ENCODE data around the gene SPEM1. TPM values are rescaled to one million over a fixed set of nuclear protein-coding genes. Genes with fewer than 3 reads are reported as not detected.
A peak's percentile ranks its signal among the peaks of the same experiment; 100 is the strongest.

SPEM1 gene
- total RNA-seq, 1 experiment from 2014 or later = not detected

DNA sequence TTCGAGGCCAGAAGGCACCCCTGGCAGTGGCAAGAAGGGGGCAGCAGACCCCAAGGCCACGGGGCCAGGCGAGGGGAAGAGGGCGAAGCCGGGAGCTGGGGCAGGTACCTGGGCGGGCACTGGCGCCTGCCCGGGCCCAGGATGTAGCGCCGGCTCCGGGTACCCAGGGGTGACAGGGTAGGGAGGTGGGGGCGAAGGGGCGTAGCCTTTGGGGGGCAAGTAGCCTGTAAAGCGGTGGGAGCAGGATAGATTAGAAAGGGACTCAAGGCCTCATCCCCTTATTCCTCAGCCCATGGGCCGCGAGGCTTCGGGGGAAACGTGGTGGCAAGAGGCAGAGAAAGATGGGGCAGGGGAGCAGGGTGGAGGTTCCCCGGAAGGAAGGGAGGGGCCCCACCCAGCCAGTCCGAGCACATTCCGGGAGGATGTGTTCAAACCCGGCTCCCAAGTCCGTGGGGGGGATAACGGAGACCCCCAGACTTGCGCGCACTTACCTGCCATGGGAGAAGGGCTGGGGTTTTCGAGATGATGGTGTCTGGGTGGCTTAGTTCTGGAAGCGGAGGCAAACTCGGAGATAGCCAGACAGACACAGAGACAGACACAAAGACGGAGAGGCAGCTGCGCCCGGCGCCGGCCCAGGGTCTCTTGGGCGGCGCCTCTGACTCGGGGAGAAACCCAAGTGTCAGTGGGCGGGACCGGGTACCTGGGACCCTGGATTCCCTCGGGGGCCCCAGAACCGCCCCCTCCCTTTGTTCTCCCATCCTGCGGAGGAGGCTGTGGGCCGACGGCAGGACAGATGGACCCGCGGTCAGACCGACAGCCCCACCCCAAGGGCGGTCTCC lies 26.3 kb upstream of the SPEM1 start:
- H3K4me3 Mint-ChIP-seq (ENCODE audit: unreplicated experiment) = peak overlapping the region; percentile 81

DNA sequence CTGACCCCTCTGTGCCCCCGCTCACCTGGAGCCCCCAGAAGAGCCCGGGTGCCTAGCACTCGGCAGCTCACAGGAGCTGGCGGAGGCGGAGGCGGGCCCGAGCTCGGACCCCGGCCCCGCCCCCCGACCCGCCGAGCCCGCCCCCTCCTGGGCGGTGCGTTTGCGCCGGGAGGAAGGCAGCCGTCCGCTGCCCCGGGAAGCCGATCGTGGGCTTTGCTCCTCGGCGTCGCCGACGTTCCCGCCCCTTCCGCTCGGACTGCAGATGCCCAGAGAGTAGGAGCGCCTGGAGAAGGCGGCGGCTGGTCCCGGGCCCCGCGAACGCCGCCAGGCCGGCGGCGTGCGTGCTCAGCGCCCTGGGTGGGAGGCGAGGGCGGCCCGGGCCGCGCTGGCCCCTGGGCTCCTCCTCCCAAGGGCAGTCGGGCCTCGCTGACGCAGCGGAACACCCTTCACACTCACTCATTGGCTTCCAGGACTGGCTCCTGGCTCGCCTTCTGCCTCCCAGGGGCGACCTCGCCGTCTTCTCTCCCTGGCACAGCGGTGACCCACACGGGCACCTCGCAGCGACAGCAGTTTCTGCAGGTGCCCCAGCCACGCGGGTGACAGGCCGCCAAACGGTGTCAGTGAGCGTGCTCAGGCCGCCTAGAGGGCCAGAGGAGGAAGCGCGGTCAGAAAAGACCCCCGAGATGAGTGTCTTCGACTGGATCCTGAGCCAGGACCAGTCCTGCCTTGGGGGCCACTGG lies 25.5 kb upstream of the SPEM1 start, which contains the start of gene PLSCR3:
TSS of gene PLSCR3 (minus strand) at position 74 of the 740 bp plus-strand sequence. CDS start 415 bp downstream, outside the sequence.
- Mint-ChIP-seq H3K4me1 (ENCODE audit: insufficient read depth, unreplicated experiment) (peaks cover 6% of the 10 kb centered on the region), H3K27ac (ENCODE audit: low read depth, unreplicated experiment) (peak within 1 kb of the TSS; percentile 68), H3K9me3 (ENCODE audit: unreplicated experiment) (no peaks in the 10 kb centered on the region), H3K36me3 (ENCODE audit: insufficient read depth, unreplicated experiment) (peaks cover 22% of the 10 kb centered on the region), H3K27me3 (ENCODE audit: insufficient read depth, unreplicated experiment) (no peaks in the 10 kb centered on the region), H3K4me3 (ENCODE audit: unreplicated experiment) (peak within 1 kb of the TSS; percentile 81)
- TF ChIP-seq, protein P1, sequence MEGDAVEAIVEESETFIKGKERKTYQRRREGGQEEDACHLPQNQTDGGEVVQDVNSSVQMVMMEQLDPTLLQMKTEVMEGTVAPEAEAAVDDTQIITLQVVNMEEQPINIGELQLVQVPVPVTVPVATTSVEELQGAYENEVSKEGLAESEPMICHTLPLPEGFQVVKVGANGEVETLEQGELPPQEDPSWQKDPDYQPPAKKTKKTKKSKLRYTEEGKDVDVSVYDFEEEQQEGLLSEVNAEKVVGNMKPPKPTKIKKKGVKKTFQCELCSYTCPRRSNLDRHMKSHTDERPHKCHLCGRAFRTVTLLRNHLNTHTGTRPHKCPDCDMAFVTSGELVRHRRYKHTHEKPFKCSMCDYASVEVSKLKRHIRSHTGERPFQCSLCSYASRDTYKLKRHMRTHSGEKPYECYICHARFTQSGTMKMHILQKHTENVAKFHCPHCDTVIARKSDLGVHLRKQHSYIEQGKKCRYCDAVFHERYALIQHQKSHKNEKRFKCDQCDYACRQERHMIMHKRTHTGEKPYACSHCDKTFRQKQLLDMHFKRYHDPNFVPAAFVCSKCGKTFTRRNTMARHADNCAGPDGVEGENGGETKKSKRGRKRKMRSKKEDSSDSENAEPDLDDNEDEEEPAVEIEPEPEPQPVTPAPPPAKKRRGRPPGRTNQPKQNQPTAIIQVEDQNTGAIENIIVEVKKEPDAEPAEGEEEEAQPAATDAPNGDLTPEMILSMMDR (IDR thresholded peaks at IDR 0.05; ENCODE audit: unreplicated experiment) = peak; percentile 29
- no TSS peak for BruUV-seq (replicated peaks)
- ChIA-PET CTCF (interaction anchor here (1.0 to 1.6 kb wide), 4 partner anchors 10 to 42 kb away, joined by 3 to 4 read pairs (median 4); partner anchors contain the start of gene TMEM256), POLR2A (interaction anchor here (0.6 to 2.4 kb wide), 8 partner anchors 9 to 89 kb away, joined by 3 to 17 read pairs (median 4); partner anchors contain the start of genes TMEM102, TMEM256 and TMEM95)
- intact Hi-C loops (cut with micrococcal nuclease) = loop anchor here (2.0 kb wide), 1 partner anchor 40 kb away; the partner anchor contains the start of gene TMEM102
- peak; percentile 83 for DNase-seq (ENCODE audit: unreplicated experiment)

More for the DNA sequence above, 26.3 kb upstream of the SPEM1 start:
- CTCF ChIA-PET = interaction anchor here (0.6 to 1.3 kb wide), 4 partner anchors 33 to 295 kb away, joined by 3 to 4 read pairs (median 4); no protein-coding TSS in a partner anchor
- DNase-seq (ENCODE audit: unreplicated experiment) = peak; percentile 33
- Mint-ChIP-seq H3K4me1 (ENCODE audit: insufficient read depth, unreplicated experiment) (peaks cover 6% of the 10 kb centered on the region), H3K27me3 (ENCODE audit: insufficient read depth, unreplicated experiment) (no peaks in the 10 kb centered on the region), H3K27ac (ENCODE audit: low read depth, unreplicated experiment) (no peak overlapping the region), H3K36me3 (ENCODE audit: insufficient read depth, unreplicated experiment) (peaks cover 30% of the 10 kb centered on the region), H3K9me3 (ENCODE audit: unreplicated experiment) (no peaks in the 10 kb centered on the region)
- intact Hi-C loops (cut with micrococcal nuclease) = loop anchor here (2.0 kb wide), 1 partner anchor 41 kb away; the partner anchor contains the start of gene TMEM102
- POLR2A ChIA-PET = interaction anchor here (0.7 to 2.4 kb wide), 9 partner anchors 8 to 682 kb away, joined by 3 to 17 read pairs (median 4); partner anchors contain the start of genes TMEM102, TMEM256 and TMEM95
- TF ChIP-seq, protein P1 (IDR thresholded peaks at IDR 0.05; ENCODE audit: unreplicated experiment) = no peak
- BruUV-seq (replicated peaks) = TSS peak; percentile 17

DNA sequence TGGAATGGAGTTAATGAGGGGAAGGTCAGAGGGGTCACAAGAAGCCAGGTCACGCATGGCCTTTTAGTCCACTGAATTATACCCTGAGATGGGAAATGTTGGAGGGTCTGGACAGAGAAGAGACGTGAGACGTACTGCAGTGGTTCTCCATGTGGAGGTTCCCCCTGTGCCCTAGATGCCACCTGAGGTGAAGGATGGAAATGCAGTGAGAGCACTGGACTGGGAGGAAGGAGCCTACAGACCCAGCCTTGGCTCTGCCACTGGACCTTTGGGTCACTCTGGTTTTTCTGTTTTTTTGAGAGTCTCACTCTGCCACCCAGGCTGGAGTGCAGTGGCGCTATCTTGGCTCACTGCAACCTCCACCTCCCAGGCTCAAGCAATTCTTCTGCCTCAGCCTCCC lies 24.0 kb upstream of the SPEM1 start:
- CTCF ChIA-PET = interaction anchor here (1.6 kb wide), 1 partner anchor 8 kb away, joined by 3 read pairs; the partner anchor contains the start of gene TMEM256
- no peaks in the 10 kb centered on the region for H3K9me3 Mint-ChIP-seq (ENCODE audit: unreplicated experiment)
- no peaks in the 10 kb centered on the region for H3K27me3 Mint-ChIP-seq (ENCODE audit: insufficient read depth, unreplicated experiment)
- intact Hi-C loops (cut with micrococcal nuclease) = no loop called here
- peaks cover 7% of the 10 kb centered on the region for H3K36me3 Mint-ChIP-seq (ENCODE audit: insufficient read depth, unreplicated experiment)
- TF ChIP-seq, protein P1 (IDR thresholded peaks at IDR 0.05; ENCODE audit: unreplicated experiment) = no peak
- no TSS peak for BruUV-seq (replicated peaks)
- no peak overlapping the region for H3K4me3 Mint-ChIP-seq (ENCODE audit: unreplicated experiment)
- POLR2A ChIA-PET = interaction anchor here (1.0 kb wide), 1 partner anchor 40 kb away, joined by 3 read pairs; no protein-coding TSS in a partner anchor
- no peak for DNase-seq (ENCODE audit: unreplicated experiment)
- H3K4me1 Mint-ChIP-seq (ENCODE audit: insufficient read depth, unreplicated experiment) = peaks cover 6% of the 10 kb centered on the region
- H3K27ac Mint-ChIP-seq (ENCODE audit: low read depth, unreplicated experiment) = peak overlapping the region; percentile 21

Data from MCF 10A (cell line).